ENCODE measurements around the gene RNF14. TPM values are rescaled to one million over a fixed set of nuclear protein-coding genes. Genes with fewer than 3 reads are reported as not detected.
A peak's percentile ranks its signal among the peaks of the same experiment; 100 is the strongest.

Gene RNF14
- total and polyA plus RNA-seq, 8 donors, result 14.4 to 67.4 (median 28.3) TPM

DNA sequence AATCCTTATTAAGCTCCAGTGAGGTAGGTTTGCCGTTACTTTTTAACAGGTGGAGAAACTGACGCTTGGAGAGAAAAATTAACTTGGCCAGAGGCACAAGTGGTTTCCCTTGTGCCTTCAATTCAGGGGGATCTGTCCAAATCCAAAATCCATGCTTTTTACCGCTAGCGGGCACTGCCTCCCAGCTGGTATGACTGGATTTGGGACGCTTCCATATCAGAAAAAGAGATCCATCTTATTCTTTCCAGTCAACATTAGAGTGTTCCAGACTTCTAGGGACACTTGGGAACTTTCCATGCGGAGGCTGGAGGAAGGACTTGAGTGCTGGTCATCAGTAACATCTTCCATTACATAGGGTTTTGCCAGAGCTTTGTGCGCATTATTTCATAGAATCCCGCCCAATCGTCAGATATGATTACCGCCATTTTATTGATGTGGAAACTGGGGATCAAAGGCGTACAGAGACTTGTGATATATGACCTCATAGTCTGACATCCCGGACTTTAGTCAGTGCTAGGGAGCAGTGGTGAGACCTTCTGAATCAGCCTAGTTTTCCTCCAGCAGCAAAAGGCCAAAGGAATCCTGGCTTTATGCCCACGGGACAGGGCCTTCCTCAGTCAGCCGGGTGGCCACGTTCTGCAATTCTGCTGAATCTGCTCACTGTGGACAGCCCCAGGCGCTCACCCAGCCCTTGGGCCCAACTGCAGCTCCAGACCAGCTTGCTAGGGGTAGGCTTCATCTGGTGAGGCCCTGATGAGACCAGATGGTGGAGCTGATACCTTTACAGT, 45.0 kb downstream of the RNF14 start:
- peak in 1 of 2 donors; percentile 37 for DNase-seq
- peaks cover 12 to 47% (median 25%) of the 10 kb centered on the region in 4 donors for H3K4me1 ChIP-seq
- H3K27ac ChIP-seq, result peak overlapping the region in 4 of 5 donors; percentile 87 to 92 (median 91)
- TF ChIP-seq POLR2A (IDR thresholded peaks at IDR 0.05), result no peak
- peak in 1 of 3 donors; percentile 4 for TF ChIP-seq POLR2AphosphoS5 (IDR thresholded peaks at IDR 0.05)
- no peaks in the 10 kb centered on the region for H3K27me3 ChIP-seq
- intact Hi-C loops (cut with DNase I; ENCODE audit: low total_unique reads), result loop anchor here (10.0 kb wide), 1 partner anchor 131 kb away; no protein-coding TSS in a partner anchor
- H3K4me3 ChIP-seq, result peak overlapping the region in 1 of 4 donors; percentile 73
- 77 to 87% (median 82%) methylated on average over 16 of the region's 16 CpGs for WGBS, 5 donors
- peaks cover 0 to 8% (median 2%) of the 10 kb centered on the region in 4 donors for H3K36me3 ChIP-seq
- H3K9me3 ChIP-seq, result no peaks in the 10 kb centered on the region

DNA sequence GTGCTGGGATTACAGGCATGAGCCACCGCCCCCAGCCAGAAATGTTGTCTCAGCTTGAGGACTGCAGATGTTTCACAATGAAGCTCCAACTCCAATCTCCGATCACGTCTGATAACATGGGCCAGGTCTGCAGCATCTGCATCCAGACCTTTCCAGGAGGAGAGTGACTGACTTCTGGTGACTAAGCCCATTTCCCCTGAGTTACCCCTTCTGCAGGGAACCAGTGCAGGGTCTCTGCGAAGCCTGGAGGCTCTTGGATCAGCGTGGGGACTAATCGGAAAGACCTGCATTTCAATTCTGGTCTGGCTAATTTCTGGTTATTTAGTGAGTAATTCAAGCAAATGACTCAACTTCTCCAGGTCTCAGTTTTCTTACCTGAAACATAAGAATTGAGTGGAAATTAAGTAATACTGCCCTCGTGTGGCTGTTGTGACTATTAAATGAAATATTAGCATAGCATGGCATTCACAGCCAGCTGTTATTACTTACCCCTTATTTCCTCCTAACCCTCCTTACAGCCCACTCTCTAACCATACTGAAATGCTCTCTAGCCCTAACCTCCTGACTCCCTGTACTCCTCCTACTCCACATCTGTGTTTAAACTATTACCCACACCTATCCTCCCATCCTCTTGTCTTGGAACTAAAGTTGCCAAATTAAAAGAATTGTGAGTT, 46.1 kb downstream of the RNF14 start:
- WGBS, 5 donors, result 39 to 50% (median 46%) methylated on average over 7 of the region's 7 CpGs
- DNase-seq, result peak in 1 of 2 donors; percentile 77
- no peak overlapping the region for H3K4me3 ChIP-seq
- H3K4me1 ChIP-seq, result peaks cover 12 to 47% (median 25%) of the 10 kb centered on the region in 4 donors
- peaks cover 0 to 5% (median 0%) of the 10 kb centered on the region in 4 donors for H3K36me3 ChIP-seq
- H3K9me3 ChIP-seq, result no peaks in the 10 kb centered on the region
- TF ChIP-seq EP300 (IDR thresholded peaks at IDR 0.05) (no peak), POLR2A (IDR thresholded peaks at IDR 0.05) (no peak), POLR2AphosphoS5 (IDR thresholded peaks at IDR 0.05) (no peak)
- TF ChIP-seq, protein P1, sequence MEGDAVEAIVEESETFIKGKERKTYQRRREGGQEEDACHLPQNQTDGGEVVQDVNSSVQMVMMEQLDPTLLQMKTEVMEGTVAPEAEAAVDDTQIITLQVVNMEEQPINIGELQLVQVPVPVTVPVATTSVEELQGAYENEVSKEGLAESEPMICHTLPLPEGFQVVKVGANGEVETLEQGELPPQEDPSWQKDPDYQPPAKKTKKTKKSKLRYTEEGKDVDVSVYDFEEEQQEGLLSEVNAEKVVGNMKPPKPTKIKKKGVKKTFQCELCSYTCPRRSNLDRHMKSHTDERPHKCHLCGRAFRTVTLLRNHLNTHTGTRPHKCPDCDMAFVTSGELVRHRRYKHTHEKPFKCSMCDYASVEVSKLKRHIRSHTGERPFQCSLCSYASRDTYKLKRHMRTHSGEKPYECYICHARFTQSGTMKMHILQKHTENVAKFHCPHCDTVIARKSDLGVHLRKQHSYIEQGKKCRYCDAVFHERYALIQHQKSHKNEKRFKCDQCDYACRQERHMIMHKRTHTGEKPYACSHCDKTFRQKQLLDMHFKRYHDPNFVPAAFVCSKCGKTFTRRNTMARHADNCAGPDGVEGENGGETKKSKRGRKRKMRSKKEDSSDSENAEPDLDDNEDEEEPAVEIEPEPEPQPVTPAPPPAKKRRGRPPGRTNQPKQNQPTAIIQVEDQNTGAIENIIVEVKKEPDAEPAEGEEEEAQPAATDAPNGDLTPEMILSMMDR (IDR thresholded peaks at IDR 0.05), result peak in 5 of 7 experiments; percentile 14 to 52 (median 45)
- no peaks in the 10 kb centered on the region for H3K27me3 ChIP-seq
- peak overlapping the region in 4 of 5 donors; percentile 54 to 92 (median 81) for H3K27ac ChIP-seq
- intact Hi-C loops (cut with DNase I; ENCODE audit: low total_unique reads), result loop anchor here (10.0 kb wide), 1 partner anchor 130 kb away; no protein-coding TSS in a partner anchor

DNA sequence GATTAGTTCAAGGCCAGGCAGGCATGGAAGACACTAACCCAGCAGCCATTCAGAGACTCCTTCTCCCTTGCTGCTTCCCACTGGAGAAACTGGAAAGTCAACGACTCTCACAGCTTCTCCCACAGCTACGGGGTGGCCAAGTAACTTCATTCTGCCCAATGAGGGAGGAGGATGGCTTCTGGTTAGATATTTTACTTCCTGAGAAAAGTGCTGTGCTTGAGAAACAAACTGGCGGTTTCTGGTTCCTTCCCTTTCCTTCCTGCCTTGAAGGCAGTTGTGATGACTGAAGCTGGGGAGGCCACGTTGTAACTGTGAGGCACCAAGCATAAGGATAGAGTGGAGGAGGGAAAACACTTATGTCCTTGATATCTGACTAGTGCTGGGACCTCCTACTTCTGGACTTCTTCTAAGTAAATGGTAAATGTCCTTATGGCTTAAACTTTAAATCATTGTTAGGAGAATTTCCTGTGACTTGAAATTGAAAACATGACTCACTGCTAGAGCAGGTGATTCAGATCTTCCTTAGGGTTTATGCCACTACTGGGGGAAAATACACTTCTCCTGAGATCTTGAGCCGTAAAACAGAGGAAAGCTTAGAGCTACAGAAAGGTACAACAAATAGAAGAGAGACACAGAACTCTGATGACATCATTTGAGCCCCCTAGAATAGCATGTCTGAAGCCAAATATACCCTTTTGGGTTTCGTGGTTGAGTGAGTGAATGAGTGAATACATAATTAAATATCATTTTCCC, 47.1 kb downstream of the RNF14 start:
- H3K27me3 ChIP-seq, result no peaks in the 10 kb centered on the region
- DNase-seq, result peak in 1 of 2 donors; percentile 34
- H3K9me3 ChIP-seq, result no peaks in the 10 kb centered on the region
- intact Hi-C loops (cut with DNase I; ENCODE audit: low total_unique reads), result loop anchor here (10.0 kb wide), 1 partner anchor 129 kb away; no protein-coding TSS in a partner anchor
- peaks cover 12 to 47% (median 25%) of the 10 kb centered on the region in 4 donors for H3K4me1 ChIP-seq
- no peak overlapping the region for H3K4me3 ChIP-seq
- H3K27ac ChIP-seq, result peak overlapping the region in 4 of 5 donors; percentile 19 to 92 (median 62)
- peaks cover 0 to 2% (median 0%) of the 10 kb centered on the region in 4 donors for H3K36me3 ChIP-seq
- WGBS, 5 donors, result 66 to 75% (median 73%) methylated on average over 6 of the region's 6 CpGs
- TF ChIP-seq EP300 (IDR thresholded peaks at IDR 0.05) (no peak), POLR2AphosphoS5 (IDR thresholded peaks at IDR 0.05) (peak in 1 of 3 donors; percentile 3), POLR2A (IDR thresholded peaks at IDR 0.05) (no peak)
- TF ChIP-seq, protein P1 (IDR thresholded peaks at IDR 0.05), result no peak

DNA sequence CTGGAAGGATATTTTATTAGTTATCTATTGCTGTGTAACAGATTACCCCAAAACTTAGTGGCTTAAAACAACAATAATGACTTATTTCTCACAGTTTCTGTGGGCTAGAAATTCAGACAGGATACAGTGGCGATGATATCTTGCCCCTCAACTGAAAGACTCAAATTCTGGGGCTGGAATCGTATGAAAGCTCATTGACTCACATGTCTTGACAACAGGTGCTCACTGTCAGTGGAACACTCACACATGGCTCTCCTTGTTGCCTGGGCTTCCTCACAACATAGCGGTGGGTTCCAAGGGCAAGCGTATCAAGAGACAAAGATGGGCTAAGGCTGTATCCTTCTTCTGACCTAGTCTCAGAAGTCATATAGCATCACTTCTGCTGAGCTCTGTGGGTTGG, 47.7 kb downstream of the RNF14 start:
- WGBS, 5 donors, result 80 to 87% (median 84%) methylated on average over 4 of the region's 4 CpGs
- H3K4me1 ChIP-seq, result peaks cover 11 to 44% (median 24%) of the 10 kb centered on the region in 4 donors
- H3K27me3 ChIP-seq, result no peaks in the 10 kb centered on the region
- H3K27ac ChIP-seq, result peak overlapping the region in 3 of 5 donors; percentile 19 to 92 (median 70)
- no peak for DNase-seq
- no peaks in the 10 kb centered on the region for H3K9me3 ChIP-seq
- TF ChIP-seq EP300 (IDR thresholded peaks at IDR 0.05) (no peak), POLR2A (IDR thresholded peaks at IDR 0.05) (no peak), POLR2AphosphoS5 (IDR thresholded peaks at IDR 0.05) (no peak)
- TF ChIP-seq, protein P1 (IDR thresholded peaks at IDR 0.05), result no peak
- intact Hi-C loops (cut with DNase I; ENCODE audit: low total_unique reads), result loop anchor here (10.0 kb wide), 1 partner anchor 128 kb away; no protein-coding TSS in a partner anchor
- no peaks in the 10 kb centered on the region for H3K36me3 ChIP-seq
- H3K4me3 ChIP-seq, result no peak overlapping the region
